Stomach smooth muscle (tissue), 2 donors: ENCODE measurements around the gene EXO1.

ENCODE experiments used
- H3K27ac ChIP-seq: one replicate; pipeline ENCODE4 v1.7.0; 2013; ENCODE audit warnings: mild to moderate bottlenecking, low read length, inconsistent platforms
- H3K27me3 ChIP-seq, 2 donors: one replicate each; pipeline ENCODE4 v1.7.0; 2013; ENCODE audit warnings: low read length in 2 of 2; ENCODE audit not compliant: insufficient read depth in 2 of 2, control insufficient read depth in 1 of 2
- H3K36me3 ChIP-seq, 2 donors: one replicate each; pipeline ENCODE4 v1.7.0; 2013; ENCODE audit warnings: low read length in 2 of 2; ENCODE audit not compliant: control insufficient read depth in 2 of 2, insufficient read depth in 2 of 2
- H3K4me1 ChIP-seq: one replicate; pipeline ENCODE4 v1.7.0; 2013; ENCODE audit warnings: low read length; ENCODE audit not compliant: control insufficient read depth, insufficient read depth
- H3K4me3 ChIP-seq, 2 donors: one replicate each; pipeline ENCODE4 v1.7.0; 2013; ENCODE audit warnings: low read length in 2 of 2
- H3K9ac ChIP-seq, 2 donors: one replicate each; pipeline ENCODE4 v1.7.0; 2013; ENCODE audit warnings: low read length in 2 of 2, mild to moderate bottlenecking in 1 of 2
- H3K9me3 ChIP-seq, 2 donors: one replicate each; pipeline ENCODE4 v1.7.0; 2013; ENCODE audit warnings: low read length in 2 of 2; ENCODE audit not compliant: control insufficient read depth in 2 of 2
- donor health status: healthy.
- donor health status: Pancreatic carcinoma.

EXO1 gene

GRCh38 chr1:241924080-241924808, 76.2 kb downstream of the EXO1 start:
- H3K4me1 ChIP-seq: no peaks in the 10 kb centered on the region
- no peaks in the 10 kb centered on the region for H3K36me3 ChIP-seq
- H3K9ac ChIP-seq: no peak overlapping the region
- H3K27ac ChIP-seq: no peak overlapping the region
- H3K4me3 ChIP-seq: no peak overlapping the region
- peaks cover 0 to 4% of the 10 kb centered on the region in 2 donors for H3K27me3 ChIP-seq
- no peaks in the 10 kb centered on the region for H3K9me3 ChIP-seq

- H3K4me3 ChIP-seq: no peak overlapping the region
- H3K27ac ChIP-seq: no peak overlapping the region
- no peaks in the 10 kb centered on the region for H3K36me3 ChIP-seq
- no peak overlapping the region for H3K9ac ChIP-seq
- no peaks in the 10 kb centered on the region for H3K4me1 ChIP-seq
- H3K27me3 ChIP-seq: peaks cover 0 to 2% of the 10 kb centered on the region in 2 donors
- no peaks in the 10 kb centered on the region for H3K9me3 ChIP-seq
Measured at GRCh38 chr1:241926141-241926540, 78.1 kb downstream of the EXO1 start.

- Histone ChIP-seq H3K9me3 (no peaks in the 10 kb centered on the region), H3K9ac (no peak overlapping the region), H3K27ac (no peak overlapping the region), H3K36me3 (no peaks in the 10 kb centered on the region), H3K27me3 (peaks cover 0 to 2% of the 10 kb centered on the region in 2 donors), H3K4me3 (no peak overlapping the region), H3K4me1 (no peaks in the 10 kb centered on the region)
Measured at GRCh38 chr1:241927321-241927720, 79.3 kb downstream of the EXO1 start.

GRCh38 chr1:241932845-241933244, 84.8 kb downstream of the EXO1 start:
- Histone ChIP-seq H3K27ac (no peak overlapping the region), H3K4me1 (no peaks in the 10 kb centered on the region), H3K9ac (no peak overlapping the region), H3K9me3 (no peaks in the 10 kb centered on the region), H3K27me3 (peaks cover 0 to 3% of the 10 kb centered on the region in 2 donors), H3K36me3 (no peaks in the 10 kb centered on the region), H3K4me3 (no peak overlapping the region)

- H3K4me3 ChIP-seq: no peak overlapping the region
- H3K36me3 ChIP-seq: no peaks in the 10 kb centered on the region
- no peaks in the 10 kb centered on the region for H3K9me3 ChIP-seq
- peaks cover 0 to 3% of the 10 kb centered on the region in 2 donors for H3K27me3 ChIP-seq
- H3K9ac ChIP-seq: no peak overlapping the region
- H3K4me1 ChIP-seq: no peaks in the 10 kb centered on the region
- H3K27ac ChIP-seq: no peak overlapping the region
Measured at GRCh38 chr1:241934201-241934848, 86.3 kb downstream of the EXO1 start.

GRCh38 chr1:241934866-241935265, 86.9 kb downstream of the EXO1 start:
- Histone ChIP-seq H3K4me3 (no peak overlapping the region), H3K4me1 (no peaks in the 10 kb centered on the region), H3K9ac (no peak overlapping the region), H3K9me3 (no peaks in the 10 kb centered on the region), H3K36me3 (no peaks in the 10 kb centered on the region), H3K27me3 (peaks cover 0 to 3% of the 10 kb centered on the region in 2 donors), H3K27ac (no peak overlapping the region)
